ENCODE results near the gene CLPX.

DNA sequence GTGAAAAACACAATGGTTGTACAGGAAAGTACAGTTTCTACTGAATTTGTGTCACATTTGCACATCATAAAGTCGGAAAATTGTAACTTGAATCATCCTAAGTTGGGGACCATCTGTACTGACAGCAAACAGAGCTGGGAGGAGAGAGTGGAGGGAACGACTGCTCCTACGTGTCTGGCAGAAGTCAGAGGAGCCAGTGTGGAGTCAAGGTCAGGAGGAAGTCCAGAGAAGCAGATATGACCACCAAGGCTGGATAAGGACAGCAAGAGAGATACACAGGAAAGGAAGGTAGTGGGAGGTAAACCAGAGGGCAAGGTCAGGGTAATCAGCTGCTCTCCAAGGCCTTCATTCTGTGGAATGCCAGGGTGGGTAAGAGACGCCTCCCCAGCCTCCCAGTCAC is 28.9 kb upstream of the CLPX start:
- TF ChIP-seq, protein P1, sequence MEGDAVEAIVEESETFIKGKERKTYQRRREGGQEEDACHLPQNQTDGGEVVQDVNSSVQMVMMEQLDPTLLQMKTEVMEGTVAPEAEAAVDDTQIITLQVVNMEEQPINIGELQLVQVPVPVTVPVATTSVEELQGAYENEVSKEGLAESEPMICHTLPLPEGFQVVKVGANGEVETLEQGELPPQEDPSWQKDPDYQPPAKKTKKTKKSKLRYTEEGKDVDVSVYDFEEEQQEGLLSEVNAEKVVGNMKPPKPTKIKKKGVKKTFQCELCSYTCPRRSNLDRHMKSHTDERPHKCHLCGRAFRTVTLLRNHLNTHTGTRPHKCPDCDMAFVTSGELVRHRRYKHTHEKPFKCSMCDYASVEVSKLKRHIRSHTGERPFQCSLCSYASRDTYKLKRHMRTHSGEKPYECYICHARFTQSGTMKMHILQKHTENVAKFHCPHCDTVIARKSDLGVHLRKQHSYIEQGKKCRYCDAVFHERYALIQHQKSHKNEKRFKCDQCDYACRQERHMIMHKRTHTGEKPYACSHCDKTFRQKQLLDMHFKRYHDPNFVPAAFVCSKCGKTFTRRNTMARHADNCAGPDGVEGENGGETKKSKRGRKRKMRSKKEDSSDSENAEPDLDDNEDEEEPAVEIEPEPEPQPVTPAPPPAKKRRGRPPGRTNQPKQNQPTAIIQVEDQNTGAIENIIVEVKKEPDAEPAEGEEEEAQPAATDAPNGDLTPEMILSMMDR (conservative IDR thresholded peaks at IDR 0.05), result no peak
- TF ChIP-seq EZH2 (IDR thresholded peaks at IDR 0.05; ENCODE audit: low read depth), result no peak
